Astrocyte of the cerebellum (primary cell): Measurements from ENCODE around the gene ZBTB25.

Experiments used
- DNase-seq: peaks from one replicate; pipeline ENCODE4 v3.0.0-alpha.2; 2011; ENCODE audit warnings: low read depth
- H3K4me3 ChIP-seq: 2 replicates; pipeline ENCODE4 v1.5.1; 2011; ENCODE audit warnings: mild to moderate bottlenecking, low read depth, low read length, moderate library complexity
- in situ Hi-C: cut with HindIII; loops from 2 replicates; pipeline ENCODE4 v1.10.0; 2017; ENCODE audit warnings: low sequenced_read_pairs
- TF ChIP-seq, protein P1 (sequence below): IDR thresholded peaks from 2 replicates; pipeline ENCODE4 v1.5.1; 2012; ENCODE audit warnings: low read length, low read depth, moderate library complexity, mild to moderate bottlenecking; ENCODE audit errors: missing control alignments

ZBTB25 gene

DNA sequence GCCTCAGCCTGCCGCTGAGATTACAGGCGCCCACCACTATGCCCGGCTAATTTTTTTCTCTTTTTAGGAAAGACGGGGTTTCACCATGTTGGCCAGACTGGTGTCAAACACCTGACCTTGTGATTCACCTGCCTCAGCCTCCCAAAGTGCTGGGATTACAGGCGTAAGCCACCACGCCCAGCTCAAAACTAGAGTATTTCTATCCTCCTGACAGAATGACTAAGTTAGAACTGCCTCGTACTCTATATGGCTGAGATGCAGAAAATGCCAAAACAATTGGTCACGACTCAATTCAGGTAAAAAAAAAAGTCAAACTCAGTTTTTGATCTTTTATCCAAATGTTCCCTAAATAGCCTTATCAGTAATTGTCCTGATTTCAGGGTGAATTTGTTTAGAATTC is 27.2 kb downstream of the ZBTB25 start:
- DNase-seq, result no peak
- TF ChIP-seq, protein P1, sequence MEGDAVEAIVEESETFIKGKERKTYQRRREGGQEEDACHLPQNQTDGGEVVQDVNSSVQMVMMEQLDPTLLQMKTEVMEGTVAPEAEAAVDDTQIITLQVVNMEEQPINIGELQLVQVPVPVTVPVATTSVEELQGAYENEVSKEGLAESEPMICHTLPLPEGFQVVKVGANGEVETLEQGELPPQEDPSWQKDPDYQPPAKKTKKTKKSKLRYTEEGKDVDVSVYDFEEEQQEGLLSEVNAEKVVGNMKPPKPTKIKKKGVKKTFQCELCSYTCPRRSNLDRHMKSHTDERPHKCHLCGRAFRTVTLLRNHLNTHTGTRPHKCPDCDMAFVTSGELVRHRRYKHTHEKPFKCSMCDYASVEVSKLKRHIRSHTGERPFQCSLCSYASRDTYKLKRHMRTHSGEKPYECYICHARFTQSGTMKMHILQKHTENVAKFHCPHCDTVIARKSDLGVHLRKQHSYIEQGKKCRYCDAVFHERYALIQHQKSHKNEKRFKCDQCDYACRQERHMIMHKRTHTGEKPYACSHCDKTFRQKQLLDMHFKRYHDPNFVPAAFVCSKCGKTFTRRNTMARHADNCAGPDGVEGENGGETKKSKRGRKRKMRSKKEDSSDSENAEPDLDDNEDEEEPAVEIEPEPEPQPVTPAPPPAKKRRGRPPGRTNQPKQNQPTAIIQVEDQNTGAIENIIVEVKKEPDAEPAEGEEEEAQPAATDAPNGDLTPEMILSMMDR, result no peak

DNA sequence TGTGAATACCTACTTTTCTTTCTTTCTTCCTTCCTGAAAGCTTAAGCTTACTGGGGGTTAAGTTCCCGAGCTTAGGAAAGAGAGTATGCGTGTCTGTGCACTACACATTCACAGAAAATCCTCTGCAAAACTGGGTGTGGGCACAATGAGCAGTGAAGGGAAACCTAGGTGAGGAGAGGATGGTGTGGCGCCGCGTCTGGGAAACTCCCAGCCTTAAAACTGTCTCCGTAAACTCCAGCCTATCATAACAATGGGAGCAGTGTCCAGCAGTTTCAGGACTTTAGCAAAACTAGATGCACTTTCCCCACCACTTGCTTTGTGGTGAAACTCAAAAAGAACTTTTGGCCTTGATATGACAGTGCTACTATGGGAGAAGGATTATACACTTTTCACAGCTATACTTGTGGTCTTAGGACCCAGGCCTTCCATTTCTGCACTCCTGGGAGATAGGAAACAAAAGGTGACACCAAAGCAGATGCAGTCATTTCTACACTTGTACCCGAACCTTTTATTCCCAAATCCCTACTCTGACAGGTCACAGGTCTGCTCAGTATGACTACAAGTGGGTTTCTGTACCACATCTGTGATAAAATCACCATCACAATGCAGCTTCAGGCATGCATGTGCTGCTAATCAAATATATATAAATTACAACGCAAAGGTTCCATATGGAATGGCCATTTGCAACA is 27.9 kb downstream of the ZBTB25 start:
- in situ Hi-C loops, result no loop called here
- TF ChIP-seq, protein P1, result no peak

More for the DNA sequence above, 27.2 kb downstream of the ZBTB25 start:
- in situ Hi-C loops, result no loop called here
- H3K4me3 ChIP-seq, result no peak overlapping the region

DNA sequence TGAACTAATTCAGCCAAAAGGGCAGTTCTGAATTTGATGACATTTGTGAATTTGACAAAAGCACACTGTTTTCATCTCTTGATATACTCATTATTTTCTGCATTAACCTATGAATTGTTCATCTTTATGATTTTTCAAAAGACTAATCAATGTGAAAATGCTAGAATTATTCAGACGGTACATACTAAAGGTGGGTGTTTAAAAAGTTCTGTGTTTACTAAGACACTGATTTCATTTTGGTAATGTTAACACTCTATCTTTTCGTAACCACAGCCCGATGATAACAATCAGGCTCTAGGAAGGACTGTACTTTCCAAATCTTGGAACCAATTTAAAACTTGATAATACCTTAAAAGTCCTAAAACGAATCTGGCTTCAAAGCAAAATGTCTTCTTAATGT is 28.9 kb downstream of the ZBTB25 start:
- in situ Hi-C loops, result no loop called here
- no peak overlapping the region for H3K4me3 ChIP-seq
- TF ChIP-seq, protein P1, result no peak
- no peak for DNase-seq

More for the DNA sequence above, 27.9 kb downstream of the ZBTB25 start:
- no peak overlapping the region for H3K4me3 ChIP-seq
- DNase-seq, result no peak

DNA sequence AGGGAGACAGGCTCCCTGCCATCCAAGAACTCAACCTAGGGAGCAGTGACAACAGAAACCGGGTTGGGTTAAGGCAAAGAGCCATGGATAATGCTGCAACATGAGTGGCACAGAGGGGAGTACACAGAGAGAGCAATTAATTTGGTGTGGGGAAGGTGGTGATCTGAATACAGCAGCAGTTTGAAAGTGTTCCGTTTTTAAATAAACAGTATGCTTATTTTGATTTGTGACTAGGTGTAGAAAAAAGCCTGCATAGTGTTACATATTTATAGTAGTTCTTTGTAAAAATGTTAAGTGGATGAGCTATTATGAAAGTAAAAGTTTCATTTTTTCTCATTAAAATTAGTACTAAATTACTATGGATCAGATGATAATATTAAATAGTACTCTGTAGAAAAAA is 29.6 kb downstream of the ZBTB25 start:
- in situ Hi-C loops, result no loop called here
- H3K4me3 ChIP-seq, result no peak overlapping the region
- TF ChIP-seq, protein P1, result no peak
- DNase-seq, result no peak

DNA sequence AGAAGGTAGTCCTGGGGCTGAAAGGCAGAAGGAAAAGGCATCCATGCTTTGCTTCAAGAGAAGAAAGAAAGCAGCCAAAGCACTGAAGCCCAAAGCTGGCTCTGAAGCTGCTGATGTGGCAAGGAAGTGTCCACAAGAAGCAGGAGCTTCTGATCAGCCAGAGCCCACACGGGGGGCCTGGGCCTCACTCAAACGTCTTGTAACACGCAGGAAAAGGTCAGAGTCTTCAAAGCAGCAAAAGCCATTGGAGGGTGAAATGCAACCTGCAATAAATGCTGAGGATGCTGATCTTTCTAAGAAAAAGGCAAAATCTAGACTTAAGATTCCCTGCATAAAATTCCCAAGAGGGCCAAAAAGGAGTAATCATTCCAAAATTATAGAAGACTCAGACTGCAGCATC is 35.2 kb downstream of the ZBTB25 start:
- no peak for DNase-seq
- in situ Hi-C loops, result no loop called here
- TF ChIP-seq, protein P1, result no peak
- H3K4me3 ChIP-seq, result no peak overlapping the region

DNA sequence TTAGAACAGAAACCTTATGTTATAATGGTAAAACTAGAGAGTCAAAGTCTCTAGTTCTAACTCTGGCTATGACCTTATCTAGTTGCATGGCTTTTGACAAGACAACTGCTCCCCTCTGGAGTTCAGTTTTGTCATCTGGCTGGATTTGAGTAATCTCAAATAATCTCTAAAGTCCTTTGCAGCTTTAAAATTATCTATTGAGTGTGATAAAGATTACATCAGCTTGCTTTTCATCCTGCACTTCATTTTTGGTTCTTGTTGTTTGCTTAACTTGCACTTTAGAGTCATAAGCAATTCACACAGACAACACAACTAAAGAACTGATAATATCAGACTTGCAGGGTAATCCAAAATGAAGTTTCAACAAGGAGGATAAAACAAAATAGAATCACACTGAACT is 36.1 kb downstream of the ZBTB25 start:
- H3K4me3 ChIP-seq, result no peak overlapping the region
- TF ChIP-seq, protein P1, result no peak
- no peak for DNase-seq
- in situ Hi-C loops, result no loop called here

DNA sequence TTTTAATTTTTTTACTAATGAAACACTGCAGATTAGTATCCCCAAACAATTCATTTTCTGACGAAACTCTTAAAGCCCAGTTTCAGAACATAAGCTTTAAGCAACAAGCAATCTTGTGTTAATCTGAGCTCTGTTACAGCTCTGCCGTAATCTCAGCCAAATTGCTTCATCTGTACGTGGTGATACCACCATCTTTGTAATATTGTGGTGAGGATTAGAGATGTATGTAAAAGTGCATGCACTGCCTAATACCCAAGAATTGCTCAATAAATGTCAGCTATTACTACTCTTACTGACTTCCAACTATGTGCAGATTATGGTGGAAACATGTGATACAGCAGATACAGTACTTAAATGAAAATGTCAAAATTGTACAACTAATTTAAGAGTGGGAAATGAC is 36.5 kb downstream of the ZBTB25 start:
- H3K4me3 ChIP-seq, result no peak overlapping the region
- in situ Hi-C loops, result no loop called here
- TF ChIP-seq, protein P1, result no peak
- no peak for DNase-seq
